Body of pancreas (tissue), 4 donors: ENCODE data around the gene MATR3.

Source experiments
- CTCF ChIP-seq, 7 experiments: fragments of 450-650 bp in 4 of 7; fragments of 200-600 bp in 3 of 7; sonication (generic) in 3 of 7; IDR thresholded peaks; one replicate each; pipeline ENCODE4 v1.5.1; 2016 to 2019; ENCODE audit warnings: antibody characterized with exemption in 7 of 7
- POLR2A ChIP-seq, 3 donors: fragments of 450-650 bp; IDR thresholded peaks; one replicate each; pipeline ENCODE4 v1.6.1; 2016; ENCODE audit warnings: antibody characterized with exemption in 3 of 3, mild to moderate bottlenecking in 2 of 3

GRCh38 chr5:139283252-139284166, 10.0 kb upstream of the MATR3 start:
- no peak for TF ChIP-seq CTCF (IDR thresholded peaks at IDR 0.05)
- no peak for TF ChIP-seq POLR2A (IDR thresholded peaks at IDR 0.05)
